ES-I3 (cell line): ENCODE measurements around the gene GPR132.
A peak's percentile ranks its signal among the peaks of the same experiment; 100 is the strongest.

Source experiments
- H3K36me3 ChIP-seq: 2 replicates; pipeline ENCODE4 v1.6.1; 2013; ENCODE audit warnings: mild to moderate bottlenecking, low read length, control low read depth, moderate library complexity; ENCODE audit not compliant: insufficient read depth
- H3K4me1 ChIP-seq: 2 replicates; pipeline ENCODE4 v1.6.1; 2013; ENCODE audit warnings: mild to moderate bottlenecking, control low read depth, low read length; ENCODE audit not compliant: insufficient read depth
- H3K9ac ChIP-seq: 2 replicates; pipeline ENCODE4 v1.6.1; 2013; ENCODE audit warnings: low read depth, mild to moderate bottlenecking, low read length, moderate library complexity
- H3K9me3 ChIP-seq: 2 replicates; pipeline ENCODE4 v1.6.1; 2013; ENCODE audit warnings: mild to moderate bottlenecking, low read length, moderate library complexity; ENCODE audit not compliant: control insufficient read depth, insufficient read depth

The GPR132 gene

GRCh38 chr14:105022276-105022670 is 43.0 kb downstream of the GPR132 start:
- Histone ChIP-seq H3K9ac (peak overlapping the region; percentile 89), H3K9me3 (no peaks in the 10 kb centered on the region), H3K4me1 (peaks cover 11% of the 10 kb centered on the region; the same call in 1 of the 2 replicates), H3K36me3 (no peaks in the 10 kb centered on the region)

GRCh38 chr14:105021656-105022275 is 43.5 kb downstream of the GPR132 start:
- H3K36me3 ChIP-seq, result no peaks in the 10 kb centered on the region
- no peaks in the 10 kb centered on the region for H3K9me3 ChIP-seq
- peaks cover 12% of the 10 kb centered on the region for H3K4me1 ChIP-seq
- peak overlapping the region; percentile 89 for H3K9ac ChIP-seq

GRCh38 chr14:105020815-105021655 is 44.2 kb downstream of the GPR132 start, which contains the start of gene CDCA4:
Gene CDCA4 (minus strand): TSS chr14:105021083. CDS start chr14:105011929, 9,154 bp downstream.
- peaks cover 20% of the 10 kb centered on the region for H3K4me1 ChIP-seq
- H3K9me3 ChIP-seq, result no peaks in the 10 kb centered on the region
- H3K9ac ChIP-seq, result peak within 1 kb of the TSS; percentile 89
- 0 out of 2 replicates have a peak, but pooled peaks cover 3% of the 10 kb centered on the region for H3K36me3 ChIP-seq

- H3K9ac ChIP-seq, result peak overlapping the region; percentile 71
- 0 out of 2 replicates have a peak, but pooled peaks cover 3% of the 10 kb centered on the region for H3K36me3 ChIP-seq
- H3K9me3 ChIP-seq, result no peaks in the 10 kb centered on the region
- H3K4me1 ChIP-seq, result peaks cover 21% of the 10 kb centered on the region
Observed at GRCh38 chr14:105019861-105020814, 45.1 kb downstream of the GPR132 start.

GRCh38 chr14:105018414-105018813 is 46.8 kb downstream of the GPR132 start:
- H3K4me1 ChIP-seq, result peaks cover 22% of the 10 kb centered on the region
- H3K9me3 ChIP-seq, result no peaks in the 10 kb centered on the region
- no peak overlapping the region for H3K9ac ChIP-seq
- 0 out of 2 replicates have a peak, but pooled peaks cover 3% of the 10 kb centered on the region for H3K36me3 ChIP-seq

GRCh38 chr14:105015905-105016304 is 49.3 kb downstream of the GPR132 start:
- Histone ChIP-seq H3K9ac (no peak overlapping the region), H3K9me3 (no peaks in the 10 kb centered on the region), H3K36me3 (0 out of 2 replicates have a peak, but pooled peaks cover 3% of the 10 kb centered on the region), H3K4me1 (peaks cover 22% of the 10 kb centered on the region)

- no peak overlapping the region for H3K9ac ChIP-seq
- H3K36me3 ChIP-seq, result peaks cover 5% of the 10 kb centered on the region; the same call in 1 of the 2 replicates
- peaks cover 22% of the 10 kb centered on the region for H3K4me1 ChIP-seq
- H3K9me3 ChIP-seq, result no peaks in the 10 kb centered on the region
Observed at GRCh38 chr14:105015242-105015641, 50.0 kb downstream of the GPR132 start.

- Histone ChIP-seq H3K9me3 (no peaks in the 10 kb centered on the region), H3K4me1 (peaks cover 22% of the 10 kb centered on the region), H3K36me3 (peaks cover 10% of the 10 kb centered on the region; the same call in 1 of the 2 replicates), H3K9ac (no peak overlapping the region)
Observed at GRCh38 chr14:105014631-105015030, 50.6 kb downstream of the GPR132 start.

- peaks cover 15% of the 10 kb centered on the region; the same call in 1 of the 2 replicates for H3K36me3 ChIP-seq
Observed at GRCh38 chr14:105014032-105014431, 51.2 kb downstream of the GPR132 start.

GRCh38 chr14:105013150-105013785 is 52.0 kb downstream of the GPR132 start:
- peaks cover 15% of the 10 kb centered on the region; the same call in 1 of the 2 replicates for H3K36me3 ChIP-seq
- H3K4me1 ChIP-seq, result peaks cover 17% of the 10 kb centered on the region
- H3K9ac ChIP-seq, result no peak overlapping the region
- no peaks in the 10 kb centered on the region for H3K9me3 ChIP-seq

More at GRCh38 chr14:105014032-105014431, 51.2 kb downstream of the GPR132 start:
- no peak overlapping the region; the same call in 1 of the 2 replicates for H3K9ac ChIP-seq
- peaks cover 18% of the 10 kb centered on the region for H3K4me1 ChIP-seq
- H3K9me3 ChIP-seq, result no peaks in the 10 kb centered on the region

GRCh38 chr14:105012171-105012985 is 52.9 kb downstream of the GPR132 start:
- H3K36me3 ChIP-seq, result peaks cover 15% of the 10 kb centered on the region; the same call in 1 of the 2 replicates
- H3K9ac ChIP-seq, result no peak overlapping the region
- peaks cover 17% of the 10 kb centered on the region for H3K4me1 ChIP-seq
- H3K9me3 ChIP-seq, result no peaks in the 10 kb centered on the region

GRCh38 chr14:105011312-105011990 is 53.8 kb downstream of the GPR132 start:
- Histone ChIP-seq H3K36me3 (peaks cover 15% of the 10 kb centered on the region; the same call in 1 of the 2 replicates), H3K9ac (no peak overlapping the region), H3K4me1 (peaks cover 13% of the 10 kb centered on the region), H3K9me3 (no peaks in the 10 kb centered on the region)
